MM.1S (cell line): ENCODE results near the gene SV2B.

Experiments
- DNase-seq: peaks from one replicate; pipeline ENCODE4 v3.0.0-alpha.2; 2015
- H2AFZ ChIP-seq: fragments of 300-600 bp; sonication (generic); 2 replicates; pipeline ENCODE4 v1.6.0; 2016; ENCODE audit warnings: antibody characterized with exemption, low read length
- H3F3A ChIP-seq: fragments of 300-600 bp; sonication (generic); 2 replicates; pipeline ENCODE4 v1.6.1; 2016; ENCODE audit warnings: mild to moderate bottlenecking, antibody characterized with exemption, low read length, moderate library complexity, mixed read lengths; ENCODE audit not compliant: insufficient read depth
- H3K27ac ChIP-seq: fragments of 300-600 bp; sonication (generic); 2 replicates; pipeline ENCODE4 v1.5.1; 2016; ENCODE audit warnings: mild to moderate bottlenecking, low read length
- H3K27me3 ChIP-seq: fragments of 300-600 bp; sonication (generic); replicated peaks from 2 replicates; pipeline ENCODE4 v1.6.0; 2016; ENCODE audit warnings: low read length; ENCODE audit not compliant: insufficient read depth
- H3K36me3 ChIP-seq: fragments of 300-600 bp; sonication (generic); replicated peaks from 2 replicates; pipeline ENCODE4 v1.6.1; 2016; ENCODE audit warnings: mild to moderate bottlenecking, low read length, mixed read lengths; ENCODE audit not compliant: insufficient read depth
- H3K4me1 ChIP-seq: fragments of 300-600 bp; sonication (generic); 2 replicates; pipeline ENCODE4 v1.6.1; 2016; ENCODE audit warnings: low read length, mixed read lengths
- H3K4me2 ChIP-seq: fragments of 300-600 bp; sonication (generic); 2 replicates; pipeline ENCODE4 v1.6.0; 2016; ENCODE audit warnings: low read depth, low read length
- H3K4me3 ChIP-seq: fragments of 300-600 bp; sonication (generic); 2 replicates; pipeline ENCODE4 v1.5.1; 2016; ENCODE audit warnings: low read length, mixed read lengths
- H3K79me2 ChIP-seq: fragments of 300-600 bp; sonication (generic); 2 replicates; pipeline ENCODE4 v1.6.1; 2016; ENCODE audit warnings: mixed run types, low read length, mixed read lengths
- H3K9ac ChIP-seq: fragments of 300-600 bp; sonication (generic); 2 replicates; pipeline ENCODE4 v1.6.1; 2016; ENCODE audit warnings: low read length, mixed read lengths
- H3K9me2 ChIP-seq: fragments of 300-600 bp; sonication (generic); replicated peaks from 2 replicates; pipeline ENCODE4 v1.6.1; 2016; ENCODE audit warnings: mild to moderate bottlenecking, low read length, mixed read lengths; ENCODE audit not compliant: insufficient read depth
- H3K9me3 ChIP-seq: fragments of 300-600 bp; sonication (generic); replicated peaks from 2 replicates; pipeline ENCODE4 v1.6.1; 2016; ENCODE audit warnings: mild to moderate bottlenecking, low read length, mixed read lengths; ENCODE audit not compliant: insufficient read depth
- H4K20me1 ChIP-seq: fragments of 300-600 bp; sonication (generic); 2 replicates; pipeline ENCODE4 v1.6.1; 2016; ENCODE audit warnings: mild to moderate bottlenecking, low read length, moderate library complexity, mixed read lengths; ENCODE audit not compliant: insufficient read depth
- EZH2 ChIP-seq: fragments of 300-600 bp; sonication (generic); optimal IDR thresholded peaks from 2 replicates; pipeline ENCODE3; 2017; ENCODE audit warnings: low read depth, mild to moderate bottlenecking, antibody characterized with exemption, low read length, mixed read lengths
- EZH2phosphoT487 ChIP-seq: fragments of 300-600 bp; sonication (generic); IDR thresholded peaks from 2 replicates; pipeline ENCODE4 v1.6.1; 2018; ENCODE audit warnings: antibody characterized with exemption, low read length
- TF ChIP-seq, protein P1 (sequence below): fragments of 300-600 bp; sonication (generic); IDR thresholded peaks from 2 replicates; pipeline ENCODE4 v1.5.1; 2016; ENCODE audit warnings: antibody characterized with exemption, low read length, mixed read lengths

Gene SV2B

DNA sequence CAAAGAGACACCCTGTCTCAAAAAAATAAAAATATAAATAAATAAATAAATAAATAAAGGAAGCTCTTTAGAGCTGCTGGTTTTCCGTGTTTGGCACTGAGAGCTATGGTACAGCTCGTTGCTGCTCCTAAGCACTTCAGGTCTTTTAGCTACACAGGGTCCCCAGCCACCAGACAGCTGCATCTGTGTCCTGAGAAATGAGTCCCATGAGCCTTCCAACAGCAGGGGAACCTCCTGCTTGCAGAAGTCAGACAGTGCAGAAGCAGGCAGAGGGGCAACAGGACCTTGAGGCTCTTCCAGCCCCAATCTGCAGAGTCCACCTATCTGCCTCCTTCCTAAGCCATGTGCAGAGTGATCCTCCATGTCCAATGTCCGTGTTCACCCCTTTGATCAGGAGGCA, 159.0 kb downstream of the SV2B start:
- H3K4me2 ChIP-seq, result no peak overlapping the region
- no peak overlapping the region for H2AFZ ChIP-seq
- no peaks in the 10 kb centered on the region for H3K9me3 ChIP-seq
- no peak for TF ChIP-seq EZH2
- TF ChIP-seq, protein P1, sequence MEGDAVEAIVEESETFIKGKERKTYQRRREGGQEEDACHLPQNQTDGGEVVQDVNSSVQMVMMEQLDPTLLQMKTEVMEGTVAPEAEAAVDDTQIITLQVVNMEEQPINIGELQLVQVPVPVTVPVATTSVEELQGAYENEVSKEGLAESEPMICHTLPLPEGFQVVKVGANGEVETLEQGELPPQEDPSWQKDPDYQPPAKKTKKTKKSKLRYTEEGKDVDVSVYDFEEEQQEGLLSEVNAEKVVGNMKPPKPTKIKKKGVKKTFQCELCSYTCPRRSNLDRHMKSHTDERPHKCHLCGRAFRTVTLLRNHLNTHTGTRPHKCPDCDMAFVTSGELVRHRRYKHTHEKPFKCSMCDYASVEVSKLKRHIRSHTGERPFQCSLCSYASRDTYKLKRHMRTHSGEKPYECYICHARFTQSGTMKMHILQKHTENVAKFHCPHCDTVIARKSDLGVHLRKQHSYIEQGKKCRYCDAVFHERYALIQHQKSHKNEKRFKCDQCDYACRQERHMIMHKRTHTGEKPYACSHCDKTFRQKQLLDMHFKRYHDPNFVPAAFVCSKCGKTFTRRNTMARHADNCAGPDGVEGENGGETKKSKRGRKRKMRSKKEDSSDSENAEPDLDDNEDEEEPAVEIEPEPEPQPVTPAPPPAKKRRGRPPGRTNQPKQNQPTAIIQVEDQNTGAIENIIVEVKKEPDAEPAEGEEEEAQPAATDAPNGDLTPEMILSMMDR, result no peak
- H3F3A ChIP-seq, result no peaks in the 10 kb centered on the region
- H4K20me1 ChIP-seq, result no peaks in the 10 kb centered on the region
- no peaks in the 10 kb centered on the region for H3K36me3 ChIP-seq
- H3K4me1 ChIP-seq, result no peaks in the 10 kb centered on the region
- DNase-seq, result no peak
- no peak overlapping the region for H3K9ac ChIP-seq
- H3K4me3 ChIP-seq, result no peak overlapping the region
- no peaks in the 10 kb centered on the region for H3K27me3 ChIP-seq
- H3K9me2 ChIP-seq, result no peaks in the 10 kb centered on the region
- H3K27ac ChIP-seq, result no peak overlapping the region
- no peaks in the 10 kb centered on the region for H3K79me2 ChIP-seq

DNA sequence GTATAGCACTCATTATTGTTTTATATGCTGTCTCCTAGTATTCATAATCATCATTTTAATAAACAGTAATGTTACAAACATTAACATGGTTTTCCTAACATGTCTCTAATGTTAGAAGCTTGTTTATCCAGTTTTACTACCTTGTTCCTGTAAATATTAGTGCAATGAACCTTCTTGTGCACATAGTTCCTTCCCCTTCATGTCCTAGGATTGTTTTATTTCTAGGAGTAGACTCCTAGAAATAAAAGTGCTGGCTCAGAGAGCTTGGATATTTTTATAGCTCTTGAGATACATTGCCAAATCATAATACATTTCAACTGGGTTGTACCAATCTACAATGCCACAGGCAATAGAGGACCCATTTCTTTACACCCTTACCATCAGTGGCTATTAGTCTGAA, 161.3 kb downstream of the SV2B start:
- no peak overlapping the region for H3K9ac ChIP-seq
- DNase-seq, result no peak
- H3K36me3 ChIP-seq, result no peaks in the 10 kb centered on the region
- H3K4me3 ChIP-seq, result no peak overlapping the region
- no peaks in the 10 kb centered on the region for H3K4me1 ChIP-seq
- no peaks in the 10 kb centered on the region for H3K9me2 ChIP-seq
- TF ChIP-seq EZH2 (no peak), EZH2phosphoT487 (no peak)
- TF ChIP-seq, protein P1, result no peak
- no peaks in the 10 kb centered on the region for H3K9me3 ChIP-seq
- H3F3A ChIP-seq, result no peaks in the 10 kb centered on the region
- H3K27me3 ChIP-seq, result no peaks in the 10 kb centered on the region
- H3K4me2 ChIP-seq, result no peak overlapping the region
- H3K79me2 ChIP-seq, result no peaks in the 10 kb centered on the region
- no peak overlapping the region; the same call in 1 of the 2 replicates for H3K27ac ChIP-seq
- no peaks in the 10 kb centered on the region for H4K20me1 ChIP-seq
- no peak overlapping the region for H2AFZ ChIP-seq

DNA sequence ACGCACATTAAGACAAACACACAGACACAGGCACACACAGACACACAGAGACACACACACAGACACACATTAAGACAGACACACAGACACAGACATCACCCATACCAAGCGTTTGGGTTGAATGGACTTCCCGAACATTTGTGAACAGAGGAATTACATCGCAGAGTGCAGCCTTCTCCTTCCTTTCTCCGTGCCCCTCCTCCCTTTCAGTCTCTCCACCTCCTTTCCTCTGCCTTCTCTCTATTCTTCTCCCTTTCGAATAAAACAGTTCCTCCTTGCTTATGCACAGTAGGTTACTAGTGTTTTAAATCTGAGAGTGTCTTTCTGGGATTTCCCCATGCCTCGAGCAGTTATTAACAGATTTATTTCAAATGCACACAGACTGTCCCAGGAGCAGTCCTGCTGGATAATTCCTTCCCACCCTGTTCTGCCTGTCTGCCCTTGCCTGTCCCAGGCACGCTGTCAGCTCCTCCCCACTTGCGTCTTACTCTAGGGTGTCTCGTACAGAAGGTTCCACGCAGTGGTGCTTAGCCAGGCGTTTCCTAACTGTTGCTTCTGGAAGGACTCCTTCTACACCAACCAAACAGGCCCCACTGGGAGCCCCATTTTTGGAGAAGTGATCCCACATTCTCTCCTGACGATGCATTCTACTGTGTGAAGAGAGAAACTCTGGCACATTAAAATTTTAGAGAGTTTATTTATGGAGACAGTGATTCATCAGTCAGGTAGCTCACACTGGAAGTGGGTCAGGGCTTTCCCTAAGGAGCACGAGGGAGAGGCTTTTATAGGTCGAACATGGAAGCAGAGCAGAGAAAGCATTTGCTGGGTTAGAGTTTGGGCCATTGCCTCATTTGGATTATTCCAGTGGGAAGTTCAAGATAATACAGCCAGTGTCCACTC, 163.8 kb downstream of the SV2B start:
- no peaks in the 10 kb centered on the region for H3K4me1 ChIP-seq
- H3K9ac ChIP-seq, result no peak overlapping the region
- no peak overlapping the region for H3K4me3 ChIP-seq
- no peak for DNase-seq
- H4K20me1 ChIP-seq, result no peaks in the 10 kb centered on the region
- no peak overlapping the region for H2AFZ ChIP-seq
- no peaks in the 10 kb centered on the region for H3K79me2 ChIP-seq
- H3K27ac ChIP-seq, result no peak overlapping the region
- no peaks in the 10 kb centered on the region for H3K36me3 ChIP-seq
- no peaks in the 10 kb centered on the region for H3F3A ChIP-seq
- H3K27me3 ChIP-seq, result no peaks in the 10 kb centered on the region
- H3K9me3 ChIP-seq, result no peaks in the 10 kb centered on the region
- H3K4me2 ChIP-seq, result no peak overlapping the region
- TF ChIP-seq EZH2phosphoT487 (no peak), EZH2 (no peak)
- TF ChIP-seq, protein P1, result no peak
- no peaks in the 10 kb centered on the region for H3K9me2 ChIP-seq
